Heart right ventricle (tissue), 16 donors: ENCODE results near the gene NUDT17. TPM values are rescaled to one million over a fixed set of nuclear protein-coding genes. Genes with fewer than 3 reads are reported as not detected.
"Not testable (repeated sequence)": the region's sequence is repeated elsewhere in the genome, so short reads cannot be mapped to it uniquely, and the experiment has no call there.

Source experiments
- ATAC-seq, 8 donors: fragments of 200-7000 bp; cut with Tn5 transposase; one replicate each; pipeline ENCODE4 v1.9.1; 2020; ENCODE audit warnings: mild to moderate bottlenecking in 8 of 8, moderate library complexity in 8 of 8, moderate number of reproducible peaks in 1 of 8
- DNase-seq, 2 donors: peaks; one replicate each; pipeline ENCODE4 v3.0.0-alpha.2; 2020
- H3K27ac ChIP-seq, 10 donors: fragments of 200-600 bp; sonication (generic) in 2 of 10; one replicate each; pipeline versions ENCODE4 v1.5.0 to v1.8.0; 2020 to 2022; ENCODE audit warnings: mild to moderate bottlenecking in 3 of 10
- H3K27me3 ChIP-seq, 7 donors: fragments of 200-600 bp; one replicate each; pipeline ENCODE4 v1.8.0; 2021 to 2022; ENCODE audit warnings: mild to moderate bottlenecking in 2 of 7
- H3K36me3 ChIP-seq, 9 donors: fragments of 200-600 bp; sonication (generic) in 1 of 9; one replicate each; pipeline versions ENCODE4 v1.5.0 to v1.8.0; 2020 to 2022; ENCODE audit warnings: mild to moderate bottlenecking in 2 of 9
- H3K4me1 ChIP-seq, 9 donors: fragments of 200-600 bp; sonication (generic) in 1 of 9; one replicate each; pipeline versions ENCODE4 v1.5.0 to v1.8.0; 2020 to 2022; ENCODE audit warnings: mild to moderate bottlenecking in 4 of 9
- H3K4me3 ChIP-seq, 10 donors: fragments of 200-600 bp; sonication (generic) in 2 of 10; one replicate each; pipeline versions ENCODE4 v1.5.0 to v1.8.0; 2020 to 2022; ENCODE audit warnings: mild to moderate bottlenecking in 7 of 10, moderate library complexity in 2 of 10
- H3K9me3 ChIP-seq, 11 donors: fragments of 200-600 bp in 10 of 11; sonication (generic) in 2 of 11; one replicate each; pipeline versions ENCODE4 v1.5.0 to v1.8.0; 2013 to 2022; ENCODE audit warnings: mild to moderate bottlenecking in 2 of 11, control low read depth in 1 of 11, moderate library complexity in 1 of 11
- CTCF ChIP-seq, 9 donors: fragments of 200-600 bp; sonication (generic) in 2 of 9; IDR thresholded peaks; one replicate each; pipeline versions ENCODE4 v1.5.0 to v1.8.0; 2021 to 2022; ENCODE audit warnings: antibody characterized with exemption in 9 of 9, mild to moderate bottlenecking in 5 of 9, moderate library complexity in 1 of 9
- WGBS, 2 donors: extraction: QIAGEN DNeasy Blood & Tissue Kit; methylation state at CpG; one replicate each; pipeline ENCODE4 v1.1.7; 2013; ENCODE audit warnings: inconsistent platforms in 1 of 2; 5-methylcytosine and 5-hydroxymethylcytosine counted together
- intact Hi-C, 10 donors: fragments of 100-400 bp; cut with DNase I; formaldehyde crosslinking; loops; one replicate each; pipeline versions ENCODE4 v1.11.1 to v1.14.2; 2022
- polyA plus RNA-seq, 2 donors: library from polyadenylated mRNA; stranded (reverse); fragments of 200-250 nt; gene quantifications; one replicate each; pipeline ENCODE4 v1.2.3, GENCODE V29; 2013
- total RNA-seq, 10 donors: library from RNA; stranded (reverse); fragmentation: NEBNext Ultra II Directional in 3 of 10; extraction: Animal tissue kit (Norgen Biotek cat#: 25700) in 3 of 10; gene quantifications; one replicate each; pipeline versions ENCODE4 v1.2.1 to v1.2.4, GENCODE V29; 2021 to 2023
- donor health status: Arrhythmogenic right ventricular cardiomyopathy.
- donor health status: ischemic (EF 13 %, LVEDD 7.1; RV severe dilation, severe dysfunction).
- donor health status: healthy with polysubstance abuse.
- donor health status: DM: no; HTN: yes; CAD: no.
- donor health status: DM: no; HTN: no; CAD: no.
- donor health status: ischemic (EF 25% LVEDD 6.9; RV normal size, moderate dysfunction).
- donor health status: ischemic (EF 25% LVEDD 5.7; RV mildly dilated, moderate dysfunction).
- donor health status: healthy.
- donor health status: DM: yes; HTN: yes; CAD: no.
- donor health status: Ischemic cardiomyopathy.
- donor health status: ischemic (EF 35%, LVEDD 5.7; RV mildly dilated, moderate dysfunction).
- donor health status: nonischemic (EF 11% LVEDD 7.7; RV severe dilation, severe dysfunction).
- donor health status: DM: yes; HTN: yes; CAD: no.
- donor health status: PGD.
- donor health status: ischemic (EF 29% LVEDD 5.4; RV normal size, mild dysfunction).
- donor health status: nonischemic (EF 23%, LVEDD 6.1; RV moderate dilation, normal function).

Gene NUDT17
- total and polyA plus RNA-seq, 12 donors, result 0.75 to 4.9 (median 3.6) TPM

- no peak overlapping the region for H3K4me3 ChIP-seq
- H3K27ac ChIP-seq, result no peak overlapping the region
- ATAC-seq (no peak), DNase-seq (no peak)
- TF ChIP-seq CTCF (IDR thresholded peaks at IDR 0.05), result no peak
- intact Hi-C loops, result no loop called here
- no peaks in the 10 kb centered on the region for H3K27me3 ChIP-seq
- peaks cover 0 to 81% (median 56%) of the 10 kb centered on the region in 9 donors for H3K36me3 ChIP-seq
- peaks cover 7 to 20% (median 14%) of the 10 kb centered on the region in 9 donors for H3K4me1 ChIP-seq
- no peaks in the 10 kb centered on the region for H3K9me3 ChIP-seq
Measured at GRCh38 chr1:145828367-145829026, 16.9 kb upstream of the NUDT17 start.

- H3K27ac ChIP-seq, DNase-seq, H3K4me1 ChIP-seq, intact Hi-C loops, H3K4me3 ChIP-seq, H3K27me3 ChIP-seq, H3K9me3 ChIP-seq, ATAC-seq: not testable (repeated sequence)
- peaks cover 0 to 100% (median 78%) of the 10 kb centered on the region in 9 donors for H3K36me3 ChIP-seq
- WGBS, 2 donors, result 97 to 98% methylated on average over 2 of the region's 2 CpGs
Measured at GRCh38 chr1:145830810-145831209, 14.6 kb upstream of the NUDT17 start.

GRCh38 chr1:145837656-145838055 is 7.8 kb upstream of the NUDT17 start:
- Histone ChIP-seq H3K36me3 (peaks cover 3 to 100% (median 87%) of the 10 kb centered on the region in 9 donors), H3K4me3 (no peak overlapping the region), H3K4me1 (no peaks in the 10 kb centered on the region), H3K27me3 (no peaks in the 10 kb centered on the region), H3K27ac (no peak overlapping the region), H3K9me3 (no peaks in the 10 kb centered on the region)
- 94 to 100% methylated on average over 1 of the region's 1 CpG for WGBS, 2 donors
- DNase-seq (no peak), ATAC-seq (no peak)
- TF ChIP-seq CTCF (IDR thresholded peaks at IDR 0.05), result no peak
- intact Hi-C loops, result loop anchor here in 1 of 10 donors (5.0 kb wide), 1 partner anchor 80 kb away; the partner anchor contains the start of gene PEX11B

- ATAC-seq, result no peak
- peaks cover 0 to 19% (median 16%) of the 10 kb centered on the region in 9 donors for H3K4me1 ChIP-seq
- no peak overlapping the region for H3K4me3 ChIP-seq
- TF ChIP-seq CTCF (IDR thresholded peaks at IDR 0.05), result no peak
- H3K9me3 ChIP-seq, result no peaks in the 10 kb centered on the region
- H3K27ac ChIP-seq, result no peak overlapping the region
- peaks cover 3 to 66% (median 43%) of the 10 kb centered on the region in 9 donors for H3K36me3 ChIP-seq
- DNase-seq, result no peak
- no peaks in the 10 kb centered on the region for H3K27me3 ChIP-seq
- intact Hi-C loops, result loop anchor here in 3 of 10 donors (10.0 kb wide), 3 partner anchors 58 to 172 kb away; partner anchors contain the start of genes ITGA10 (in 2 of the 3) and PEX11B (in 2 of the 3)
- 95 to 97% methylated on average over 3 of the region's 3 CpGs for WGBS, 2 donors
Measured at GRCh38 chr1:145843031-145843430, 2.4 kb upstream of the NUDT17 start.

- peak overlapping the region; percentile 14 to 69 (median 65) for H3K4me3 ChIP-seq
- H3K27ac ChIP-seq, result peak overlapping the region in 9 of 10 donors; percentile 48 to 86 (median 81)
- no peak for DNase-seq
- no peaks in the 10 kb centered on the region for H3K27me3 ChIP-seq
- TF ChIP-seq CTCF (IDR thresholded peaks at IDR 0.05), result no peak
- H3K4me1 ChIP-seq, result peaks cover 0 to 19% (median 16%) of the 10 kb centered on the region in 9 donors
- peaks cover 0 to 66% (median 34%) of the 10 kb centered on the region in 9 donors for H3K36me3 ChIP-seq
- H3K9me3 ChIP-seq, result no peaks in the 10 kb centered on the region
- intact Hi-C loops, result loop anchor here (1.0 to 10.0 kb wide), 11 partner anchors 41 to 172 kb away; partner anchors contain the start of genes ITGA10 (in 3 of the 10) and PEX11B (in 3 of the 10)
- ATAC-seq, result peak in 7 of 8 donors; percentile 8 to 53 (median 39)
- WGBS, 2 donors, result 19 to 21% methylated on average over 4 of the region's 4 CpGs
Measured at GRCh38 chr1:145845144-145845513, 301 bp upstream of the NUDT17 start.
